ENCODE measurements around the gene MAML2.

Gene MAML2

GRCh38 chr11:95964281-95964680 is 378.7 kb downstream of the MAML2 start:
- no peak for DNase-seq (ENCODE audit: low read depth)

DNA sequence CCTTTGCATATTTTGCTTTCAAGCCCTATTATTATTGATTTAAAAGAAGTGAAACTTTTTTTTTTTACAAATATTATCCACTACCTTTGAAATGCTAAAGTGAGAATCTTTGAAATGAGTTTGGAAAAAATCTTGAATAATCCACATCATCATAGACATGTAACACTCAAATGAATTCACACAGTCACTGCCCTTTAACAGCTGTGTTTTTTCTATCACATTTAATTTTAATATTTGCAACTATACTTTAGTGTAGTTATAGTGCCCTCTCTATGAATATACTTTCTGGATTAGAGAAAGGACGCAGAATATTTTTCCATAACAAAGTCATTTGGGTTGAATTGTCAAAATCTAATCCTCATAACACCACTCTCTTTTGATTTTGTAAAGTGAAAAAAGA is 381.2 kb downstream of the MAML2 start:
- no peak for DNase-seq (ENCODE audit: low read depth)

DNA sequence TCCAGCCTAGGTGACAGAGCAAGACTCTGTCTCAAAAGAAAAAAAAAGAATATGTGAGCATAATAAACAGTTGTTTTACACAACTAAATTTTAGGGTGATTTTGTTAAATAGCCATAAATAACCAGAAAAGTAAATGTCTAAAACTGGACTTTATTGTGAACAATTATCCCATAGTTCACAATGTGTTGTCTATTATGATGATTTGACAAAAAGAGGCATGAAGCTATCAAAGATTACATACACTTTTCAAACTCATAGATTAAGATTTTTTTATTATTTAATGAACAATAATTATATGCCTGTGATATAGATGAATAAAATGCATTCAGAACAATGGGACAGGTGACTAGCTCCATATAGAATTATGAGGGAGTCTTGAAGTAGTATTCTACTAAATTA is 392.1 kb downstream of the MAML2 start:
- no peak for DNase-seq (ENCODE audit: low read depth)

GRCh38 chr11:95948637-95949036 is 394.4 kb downstream of the MAML2 start:
- DNase-seq (ENCODE audit: low read depth), result no peak

DNA sequence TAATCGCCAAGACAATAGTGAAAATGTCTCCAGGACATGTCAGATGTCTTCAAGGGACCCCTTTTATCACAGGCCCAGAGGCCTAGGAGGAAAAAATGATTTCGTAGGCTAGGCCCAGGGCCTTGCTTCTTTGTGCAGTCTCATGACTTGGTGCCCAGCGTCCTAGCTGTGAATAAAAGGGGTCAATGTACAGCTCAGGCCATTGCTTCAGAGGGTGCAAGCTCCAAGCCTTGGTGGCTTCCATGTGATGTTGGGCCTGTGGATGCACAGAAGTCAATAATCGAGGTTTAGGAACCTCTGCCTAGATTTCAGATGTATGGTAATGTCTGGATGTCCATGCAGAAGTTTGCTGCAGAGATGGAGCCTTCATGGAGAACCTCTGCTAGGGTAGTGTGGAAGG is 398.4 kb downstream of the MAML2 start:
- no peak for DNase-seq (ENCODE audit: low read depth)

DNA sequence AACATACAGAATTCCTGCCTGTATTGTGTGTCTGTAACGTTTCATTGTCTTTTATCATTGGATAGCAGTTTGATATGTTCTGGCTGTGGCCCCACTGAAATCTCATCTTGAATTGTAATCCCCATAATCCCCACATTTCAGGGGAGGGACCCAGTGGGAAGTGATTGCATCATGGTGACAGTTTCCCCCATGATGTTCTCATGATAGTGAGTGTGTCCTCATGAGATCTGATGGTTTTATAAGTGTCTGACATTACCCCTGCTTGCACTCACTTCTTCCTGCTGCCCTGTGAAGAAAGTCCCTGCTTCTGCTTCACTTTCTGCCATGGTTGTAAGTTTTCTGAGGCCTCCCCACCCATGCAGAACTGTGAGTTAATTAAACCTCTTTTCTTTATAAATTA is 399.4 kb downstream of the MAML2 start:
- DNase-seq (ENCODE audit: low read depth), result no peak

DNA sequence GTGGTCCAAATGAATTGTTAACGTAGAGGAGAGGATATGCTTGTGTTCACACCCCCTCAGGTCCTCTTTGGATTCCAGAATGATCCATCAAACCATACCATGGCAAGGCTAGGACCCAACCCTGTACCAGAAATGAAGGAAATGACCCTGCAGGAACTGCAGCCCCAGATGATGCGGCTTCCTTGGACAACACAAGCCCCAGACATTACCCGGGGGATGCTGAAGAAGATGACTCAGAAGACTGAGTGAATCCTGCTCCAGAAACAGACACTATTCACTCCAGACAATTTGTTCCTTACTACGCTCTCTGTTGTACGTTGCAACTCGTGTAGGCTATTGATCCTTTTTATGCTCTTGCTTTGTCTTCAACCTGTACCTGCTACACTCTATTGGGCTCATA is 403.9 kb downstream of the MAML2 start:
- DNase-seq (ENCODE audit: low read depth), result no peak

DNA sequence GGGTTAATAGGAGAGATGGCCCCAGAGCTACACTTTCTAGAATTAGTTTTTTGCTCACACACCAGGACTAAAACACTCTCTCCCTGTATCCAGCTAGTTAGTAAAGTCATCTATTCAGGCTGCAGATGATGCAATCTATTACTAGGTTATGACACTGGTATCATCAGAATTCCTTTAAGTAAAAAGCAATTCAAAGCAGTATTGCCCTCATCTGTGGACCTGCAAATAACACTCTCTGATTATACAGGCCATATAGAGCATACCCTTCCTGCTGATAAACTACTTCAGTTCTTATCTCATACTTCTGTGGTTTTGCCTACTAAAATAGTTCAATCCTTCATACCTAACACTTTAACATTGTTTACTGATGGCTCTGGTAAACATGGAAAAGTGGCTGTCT is 405.6 kb downstream of the MAML2 start:
- no peak for DNase-seq (ENCODE audit: low read depth)

DNA sequence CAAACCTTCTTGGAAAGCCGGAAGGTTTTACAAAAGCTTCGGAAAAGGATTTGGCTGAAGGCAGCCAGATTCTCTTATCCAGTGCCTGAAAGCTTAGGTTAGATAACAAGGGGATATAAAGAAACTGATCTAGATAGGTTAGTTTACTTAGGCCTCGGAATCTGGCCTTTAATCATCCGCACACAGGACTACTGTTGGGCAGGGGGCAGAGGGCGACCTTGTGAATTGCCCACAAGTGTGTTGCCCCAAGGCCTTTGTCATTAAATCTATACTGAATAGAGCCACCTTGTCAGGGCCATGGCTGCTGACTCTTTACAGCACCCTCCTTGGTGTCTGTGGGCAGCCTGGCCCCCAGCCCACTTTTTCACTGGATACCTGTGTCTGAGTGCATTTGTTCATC is 409.4 kb downstream of the MAML2 start:
- DNase-seq (ENCODE audit: low read depth), result no peak

DNA sequence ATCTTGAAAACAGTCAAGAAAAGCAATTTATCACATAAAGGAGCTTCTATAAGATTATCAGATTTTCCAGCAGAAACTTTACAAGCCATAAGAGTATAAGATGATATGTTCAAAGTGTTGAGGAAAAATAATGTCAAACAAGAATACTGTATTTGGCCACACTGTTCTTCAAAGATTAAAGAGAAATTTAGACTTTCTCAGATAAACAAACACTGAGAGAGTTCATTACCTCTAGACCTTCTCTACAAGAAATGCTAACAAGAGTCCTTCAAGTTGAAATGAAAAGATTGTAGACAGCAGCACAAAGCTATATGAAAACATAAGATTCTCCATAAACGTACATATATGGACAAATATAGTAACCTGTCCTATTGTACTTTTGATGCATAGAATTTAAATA is 411.1 kb downstream of the MAML2 start:
- DNase-seq (ENCODE audit: low read depth), result no peak

- no peak for DNase-seq (ENCODE audit: low read depth)
These were observed 412.0 kb downstream of the MAML2 start for GRCh38 chr11:95930948-95931347.

GRCh38 chr11:95926726-95927125 is 416.3 kb downstream of the MAML2 start:
- DNase-seq (ENCODE audit: low read depth), result no peak
